Activated CD4-positive, alpha-beta T cell treated with anti-CD3 and anti-CD28 coated beads, Interleukin-2, Interleukin-4, amounts not matched to agents 100 ng/mL and 50 ng/mL, durations not matched to agents 16 hours and 8 hours (primary cell): Measurements from ENCODE around the gene CSF1R.

Experiments
- DNase-seq: peaks from one replicate; pipeline ENCODE4 v3.0.0-alpha.2; 2020; ENCODE audit warnings: low spot score

Gene CSF1R

GRCh38 chr5:150023136-150023535 is 63.2 kb downstream of the CSF1R start:
- no peak for DNase-seq

DNA sequence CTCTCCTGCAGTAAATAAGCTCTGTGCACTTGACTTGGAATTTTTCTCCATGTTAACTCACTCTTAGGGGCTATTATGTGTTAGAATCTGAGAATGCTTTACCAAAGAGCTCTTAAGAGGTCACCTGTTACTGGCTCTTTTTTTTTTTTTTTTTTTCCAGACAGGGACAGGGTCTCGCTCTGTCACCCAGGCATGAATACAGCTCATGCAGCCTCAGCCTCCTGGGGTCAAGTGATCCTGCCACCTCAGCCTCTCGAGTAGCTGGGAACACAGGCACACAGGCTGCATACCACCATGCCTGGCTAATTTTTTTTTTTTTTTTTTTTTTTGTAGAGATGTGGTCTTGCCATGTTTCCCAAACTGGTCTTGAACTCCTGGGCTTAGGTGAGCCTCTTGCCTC is 63.7 kb downstream of the CSF1R start:
- DNase-seq: no peak

DNA sequence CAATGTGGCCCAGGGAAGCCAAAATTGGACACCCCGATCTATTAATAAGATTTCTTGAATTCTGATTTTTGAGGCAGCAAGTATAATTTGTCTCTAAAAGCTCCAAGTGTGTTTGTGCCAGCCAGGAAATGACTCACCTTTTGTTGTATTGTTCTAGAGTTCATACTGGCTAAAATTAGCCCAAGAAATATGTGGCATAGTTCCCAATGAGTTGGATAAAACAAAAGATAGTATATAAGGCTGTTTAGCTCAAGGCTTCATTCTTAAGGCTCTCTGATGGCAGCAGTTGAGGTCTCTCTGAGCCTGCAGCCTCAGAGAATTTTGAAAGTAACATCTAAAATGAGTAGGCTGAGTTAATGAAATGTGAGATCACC is 64.2 kb downstream of the CSF1R start:
- no peak for DNase-seq

- DNase-seq: no peak
Observed at GRCh38 chr5:150021491-150022157, 64.7 kb downstream of the CSF1R start.

DNA sequence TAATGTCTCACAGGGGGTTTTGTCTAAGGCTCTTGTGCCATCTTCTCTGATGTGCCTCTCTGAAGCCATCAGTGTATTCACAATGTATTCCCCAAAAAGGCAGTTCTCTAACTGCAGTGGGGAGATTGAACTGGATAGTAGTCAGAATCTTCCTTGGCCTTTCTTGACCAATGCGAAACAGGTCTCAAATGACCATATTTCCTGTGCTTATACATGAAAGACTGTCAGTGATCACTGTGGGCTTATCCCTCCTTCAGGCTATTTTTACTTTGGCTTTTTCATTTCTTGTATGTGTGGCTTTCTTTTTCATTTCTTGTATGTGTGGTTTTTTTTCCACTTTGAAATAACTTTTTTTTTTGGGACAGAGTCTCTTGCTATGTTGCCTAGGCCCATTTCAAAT is 66.1 kb downstream of the CSF1R start:
- DNase-seq: no peak

GRCh38 chr5:150017226-150018005 is 68.9 kb downstream of the CSF1R start:
- no peak for DNase-seq

- no peak for DNase-seq
Observed at GRCh38 chr5:150016537-150016936, 69.8 kb downstream of the CSF1R start.

GRCh38 chr5:150015415-150015814 is 70.9 kb downstream of the CSF1R start:
- no peak for DNase-seq

GRCh38 chr5:150014456-150014855 is 71.9 kb downstream of the CSF1R start:
- no peak for DNase-seq

DNA sequence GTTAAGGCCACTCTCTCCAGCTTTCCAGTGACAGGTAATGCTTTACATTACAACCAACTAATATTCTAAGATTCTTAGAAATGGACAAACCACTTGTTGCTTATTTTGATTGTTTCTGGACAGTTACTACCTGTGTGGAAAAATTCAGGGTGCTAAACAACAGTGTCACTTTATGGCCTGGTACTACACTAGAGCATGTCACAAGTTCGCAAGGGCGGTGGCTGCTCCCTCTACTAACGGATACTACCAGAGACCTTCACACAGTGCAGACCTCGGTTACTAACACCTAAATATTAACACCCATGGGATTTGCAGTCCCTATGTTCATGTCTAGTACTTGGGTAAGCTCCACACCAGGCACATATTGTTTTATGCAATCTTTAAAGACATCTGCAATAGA is 72.4 kb downstream of the CSF1R start:
- DNase-seq: no peak

DNA sequence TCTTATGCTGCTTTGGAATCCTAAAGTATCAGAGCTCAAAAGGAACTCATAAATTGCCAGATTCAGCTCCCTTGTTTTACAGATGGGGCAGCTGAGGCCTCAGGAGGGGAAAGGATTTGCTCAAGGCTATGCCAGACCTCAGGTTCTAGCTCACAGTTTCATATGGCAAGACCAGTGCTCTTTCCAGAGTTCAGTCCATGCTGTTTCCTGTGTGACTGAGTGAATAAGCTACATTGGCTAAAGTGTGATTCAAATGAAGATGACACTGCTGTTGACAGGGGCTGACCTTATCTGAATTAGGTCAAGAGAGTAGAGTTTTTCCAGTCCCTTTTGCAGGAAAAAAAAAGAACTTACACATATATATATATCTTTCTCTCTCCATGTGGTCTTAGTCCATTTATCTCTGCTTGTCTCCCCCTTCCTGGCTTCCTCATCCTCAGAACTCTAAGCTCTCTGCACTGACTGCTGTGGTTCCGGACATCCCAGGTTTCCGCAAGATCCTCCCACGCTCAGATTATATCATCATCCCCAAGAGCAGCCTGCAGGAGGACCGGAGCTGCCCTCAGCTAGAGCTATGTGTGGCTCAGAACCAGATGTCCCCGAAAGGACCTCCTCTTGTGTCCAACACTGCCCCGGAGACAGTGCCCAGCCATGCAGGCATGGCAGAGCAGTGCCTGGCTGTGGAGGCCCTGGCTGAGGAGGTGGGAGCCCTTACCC is 76.5 kb downstream of the CSF1R start:
- no peak for DNase-seq

DNA sequence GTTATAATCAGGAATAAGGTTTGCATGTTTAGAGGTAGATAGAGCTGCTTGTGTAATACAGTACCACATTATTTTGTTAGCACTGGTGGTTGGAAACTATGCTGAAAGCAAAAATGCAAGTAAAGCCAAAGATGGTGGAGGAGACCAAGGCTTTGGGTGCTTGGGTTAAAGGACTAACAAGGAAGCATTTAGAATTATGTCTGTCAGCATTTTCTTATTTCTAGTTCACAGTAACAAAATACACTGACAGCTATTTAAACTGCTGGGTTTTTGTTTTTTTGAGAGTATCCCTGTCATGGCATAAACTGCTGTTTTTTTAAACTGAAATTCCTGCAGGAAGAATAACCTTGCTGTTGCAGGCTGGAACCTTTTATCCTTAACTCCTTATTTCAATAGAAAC is 79.3 kb downstream of the CSF1R start:
- no peak for DNase-seq

GRCh38 chr5:150006318-150006717 is 80.0 kb downstream of the CSF1R start:
- no peak for DNase-seq
